Skeletal muscle tissue (tissue), 4 donors: ENCODE data around the gene TMEM184B. TPM values are rescaled to one million over a fixed set of nuclear protein-coding genes. Genes with fewer than 3 reads are reported as not detected.

Experiments
- H3K27ac ChIP-seq: one replicate; pipeline ENCODE4 v1.7.0; 2013; ENCODE audit warnings: mild to moderate bottlenecking, low read depth, low read length, inconsistent platforms
- H3K27me3 ChIP-seq, 3 donors: one replicate each; pipeline ENCODE4 v1.7.0; 2013; ENCODE audit warnings: low read length in 3 of 3; ENCODE audit not compliant: control insufficient read depth in 3 of 3, insufficient read depth in 3 of 3
- H3K36me3 ChIP-seq, 3 donors: one replicate each; pipeline ENCODE4 v1.7.0; 2013; ENCODE audit warnings: low read length in 3 of 3; ENCODE audit not compliant: control insufficient read depth in 3 of 3, insufficient read depth in 3 of 3
- H3K4me1 ChIP-seq, 3 donors: one replicate each; pipeline ENCODE4 v1.7.0; 2013; ENCODE audit warnings: low read length in 3 of 3, mild to moderate bottlenecking in 3 of 3; ENCODE audit not compliant: control insufficient read depth in 3 of 3, insufficient read depth in 3 of 3
- H3K4me3 ChIP-seq, 3 donors: one replicate each; pipeline ENCODE4 v1.7.0; 2013; ENCODE audit warnings: low read length in 3 of 3
- H3K9ac ChIP-seq, 3 donors: one replicate each; pipeline ENCODE4 v1.7.0; 2013; ENCODE audit warnings: low read length in 3 of 3, mild to moderate bottlenecking in 3 of 3, moderate library complexity in 2 of 3, low read depth in 1 of 3
- H3K9me3 ChIP-seq, 3 donors: one replicate each; pipeline ENCODE4 v1.7.0; 2013; ENCODE audit warnings: low read length in 3 of 3; ENCODE audit not compliant: control insufficient read depth in 3 of 3
- total RNA-seq: library from RNA; depleted of rRNA; stranded (reverse); fragments of >200 nt; gene quantifications from one replicate; pipeline ENCODE4 v1.2.3, GENCODE V29; 2014
- donor health status: Osteomylitis.

The TMEM184B gene
- total RNA-seq, result 11.0 TPM

GRCh38 chr22:38272373-38273134, at the start of gene TMEM184B:
TSS of gene TMEM184B (minus strand) at chr22:38273010. CDS start at chr22:38247961, 25,049 bp downstream.
- no peaks in the 10 kb centered on the region for H3K9me3 ChIP-seq
- no peaks in the 10 kb centered on the region for H3K27me3 ChIP-seq
- peak within 1 kb of the TSS; percentile 90 to 97 (median 90) for H3K9ac ChIP-seq
- H3K27ac ChIP-seq, result peak within 1 kb of the TSS; percentile 96
- peaks cover 46 to 72% (median 58%) of the 10 kb centered on the region in 3 donors for H3K4me1 ChIP-seq
- peak within 1 kb of the TSS; percentile 85 to 92 (median 87) for H3K4me3 ChIP-seq
- H3K36me3 ChIP-seq, result no peaks in the 10 kb centered on the region

GRCh38 chr22:38320605-38321402, 48.0 kb upstream of the TMEM184B start:
- Histone ChIP-seq H3K36me3 (no peaks in the 10 kb centered on the region), H3K27me3 (no peaks in the 10 kb centered on the region), H3K4me3 (no peak overlapping the region), H3K9me3 (no peaks in the 10 kb centered on the region), H3K4me1 (peaks cover 8 to 19% (median 13%) of the 10 kb centered on the region in 3 donors), H3K27ac (no peak overlapping the region), H3K9ac (no peak overlapping the region)

GRCh38 chr22:38318792-38319773, 46.3 kb upstream of the TMEM184B start:
- Histone ChIP-seq H3K4me3 (peak overlapping the region in 1 of 3 donors; percentile 29), H3K9ac (no peak overlapping the region), H3K4me1 (peaks cover 25 to 35% (median 30%) of the 10 kb centered on the region in 3 donors), H3K27ac (peak overlapping the region; percentile 95), H3K36me3 (no peaks in the 10 kb centered on the region), H3K9me3 (no peaks in the 10 kb centered on the region), H3K27me3 (no peaks in the 10 kb centered on the region)

GRCh38 chr22:38317995-38318715, 45.3 kb upstream of the TMEM184B start:
- peak overlapping the region; percentile 87 to 91 (median 90) for H3K9ac ChIP-seq
- peaks cover 35 to 44% (median 40%) of the 10 kb centered on the region in 3 donors for H3K4me1 ChIP-seq
- H3K36me3 ChIP-seq, result peaks cover 0 to 2% (median 0%) of the 10 kb centered on the region in 3 donors
- H3K4me3 ChIP-seq, result peak overlapping the region; percentile 70 to 80 (median 77)
- H3K9me3 ChIP-seq, result no peaks in the 10 kb centered on the region
- no peaks in the 10 kb centered on the region for H3K27me3 ChIP-seq
- H3K27ac ChIP-seq, result peak overlapping the region; percentile 95

GRCh38 chr22:38317122-38317994, 44.5 kb upstream of the TMEM184B start, which contains the start of gene CSNK1E:
TSS of gene CSNK1E (minus strand) at chr22:38317433. CDS start at chr22:38314157, 3,276 bp downstream.
- Histone ChIP-seq H3K36me3 (peaks cover 0 to 9% (median 1%) of the 10 kb centered on the region in 3 donors), H3K4me3 (peak within 1 kb of the TSS; percentile 77 to 86 (median 81)), H3K27me3 (no peaks in the 10 kb centered on the region), H3K9me3 (no peaks in the 10 kb centered on the region), H3K9ac (peak within 1 kb of the TSS; percentile 95 to 96 (median 96)), H3K4me1 (peaks cover 43 to 52% (median 47%) of the 10 kb centered on the region in 3 donors), H3K27ac (peak within 1 kb of the TSS; percentile 96)

GRCh38 chr22:38316364-38317121, 43.7 kb upstream of the TMEM184B start:
- Histone ChIP-seq H3K36me3 (peaks cover 2 to 9% (median 4%) of the 10 kb centered on the region in 3 donors), H3K4me3 (peak overlapping the region; percentile 76 to 86 (median 81)), H3K27ac (peak overlapping the region; percentile 96), H3K9me3 (no peaks in the 10 kb centered on the region), H3K4me1 (peaks cover 46 to 60% (median 55%) of the 10 kb centered on the region in 3 donors), H3K9ac (peak overlapping the region; percentile 95 to 96 (median 96)), H3K27me3 (no peaks in the 10 kb centered on the region)

- peaks cover 52 to 67% (median 61%) of the 10 kb centered on the region in 3 donors for H3K4me1 ChIP-seq
- H3K36me3 ChIP-seq, result peaks cover 4 to 11% (median 4%) of the 10 kb centered on the region in 3 donors
- no peaks in the 10 kb centered on the region for H3K27me3 ChIP-seq
- peak overlapping the region; percentile 76 to 86 (median 81) for H3K4me3 ChIP-seq
- H3K27ac ChIP-seq, result peak overlapping the region; percentile 96
- H3K9ac ChIP-seq, result peak overlapping the region; percentile 95 to 96 (median 96)
- H3K9me3 ChIP-seq, result no peaks in the 10 kb centered on the region
These were observed 43.1 kb upstream of the TMEM184B start for GRCh38 chr22:38315823-38316363.
